ACC112 (cell line): ENCODE data around the gene FGD4.

Experiments
- H2AFZ ChIP-seq: fragments of 200-600 bp; sonication (generic); one replicate; pipeline ENCODE4 v1.6.0; 2017; ENCODE audit warnings: antibody characterized with exemption, low read length; ENCODE audit not compliant: unreplicated experiment
- H3K27ac ChIP-seq: fragments of 200-600 bp; sonication (generic); 2 replicates; pipeline ENCODE4 v1.5.1; 2014; ENCODE audit warnings: low read depth, mild to moderate bottlenecking, antibody characterized with exemption, low read length, moderate library complexity
- H3K27me3 ChIP-seq: fragments of 200-600 bp; sonication (generic); 2 replicates; pipeline ENCODE4 v1.6.1; 2014; ENCODE audit warnings: mild to moderate bottlenecking, antibody characterized with exemption, low read length, moderate library complexity, mixed read lengths; ENCODE audit not compliant: insufficient read depth
- H3K36me3 ChIP-seq: fragments of 200-600 bp; sonication (generic); 2 replicates; pipeline ENCODE4 v1.6.1; 2016; ENCODE audit warnings: mild to moderate bottlenecking, antibody characterized with exemption, low read length, moderate library complexity, mixed read lengths; ENCODE audit not compliant: insufficient read depth
- H3K4me1 ChIP-seq: fragments of 200-600 bp; sonication (generic); one replicate; pipeline ENCODE4 v1.6.1; 2016; ENCODE audit warnings: low read length, mixed read lengths; ENCODE audit not compliant: insufficient read depth, unreplicated experiment, control insufficient read depth
- H3K4me3 ChIP-seq: fragments of 200-600 bp; sonication (generic); 2 replicates; pipeline ENCODE4 v1.5.1; 2014; ENCODE audit warnings: mild to moderate bottlenecking, low read depth, low read length
- H3K79me2 ChIP-seq: fragments of 200-600 bp; sonication (generic); one replicate; pipeline ENCODE4 v1.6.0; 2016; ENCODE audit warnings: low read length; ENCODE audit not compliant: control insufficient read depth, unreplicated experiment, insufficient read depth

FGD4 gene

DNA sequence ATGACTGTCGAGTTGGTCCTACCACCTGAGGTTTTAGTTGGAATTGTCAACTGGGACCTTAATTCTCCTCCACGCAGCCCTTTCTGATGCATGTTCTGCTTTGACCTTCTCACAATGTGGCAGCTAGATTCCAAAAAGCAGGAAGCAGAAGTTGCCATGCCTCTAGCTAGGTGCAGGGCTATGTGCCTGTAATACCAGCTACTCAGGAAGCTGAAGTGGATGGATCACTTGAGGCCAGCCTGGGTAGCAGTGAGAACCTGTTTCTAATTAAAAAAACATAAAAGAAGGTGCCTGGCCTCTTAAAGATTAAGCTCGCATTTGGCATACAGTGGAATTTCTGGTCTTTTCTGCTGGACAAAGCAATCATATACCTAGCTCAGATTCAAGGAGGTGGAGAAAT, 77.1 kb downstream of the FGD4 start:
- H3K4me1 ChIP-seq = no peaks in the 10 kb centered on the region
- H3K27ac ChIP-seq = no peak overlapping the region
- H3K4me3 ChIP-seq = no peak overlapping the region
- no peaks in the 10 kb centered on the region for H3K36me3 ChIP-seq
- H2AFZ ChIP-seq = no peak overlapping the region
- H3K27me3 ChIP-seq = no peaks in the 10 kb centered on the region
- H3K79me2 ChIP-seq = no peaks in the 10 kb centered on the region

DNA sequence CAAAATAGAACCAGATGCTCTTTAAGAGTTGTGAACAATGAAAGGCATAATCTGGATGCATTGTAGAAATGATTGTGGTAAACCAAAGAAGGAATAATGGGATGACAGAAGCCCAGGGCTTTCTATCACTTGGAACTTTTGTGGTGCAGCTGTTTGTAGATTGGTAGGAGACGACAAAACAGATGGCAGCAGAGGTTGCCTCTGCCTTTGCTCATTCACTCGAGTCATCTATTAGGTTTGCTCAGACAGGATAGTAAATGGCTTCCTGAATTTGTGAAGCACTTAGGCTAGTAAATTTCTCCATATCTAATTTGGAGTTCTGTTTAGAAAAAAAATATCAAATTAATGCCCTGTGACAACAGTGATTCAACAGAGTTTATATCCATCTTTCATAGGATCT, 78.4 kb downstream of the FGD4 start:
- Histone ChIP-seq H3K36me3 (no peaks in the 10 kb centered on the region), H3K79me2 (no peaks in the 10 kb centered on the region), H2AFZ (no peak overlapping the region), H3K27ac (no peak overlapping the region), H3K27me3 (no peaks in the 10 kb centered on the region), H3K4me3 (no peak overlapping the region), H3K4me1 (no peaks in the 10 kb centered on the region)

DNA sequence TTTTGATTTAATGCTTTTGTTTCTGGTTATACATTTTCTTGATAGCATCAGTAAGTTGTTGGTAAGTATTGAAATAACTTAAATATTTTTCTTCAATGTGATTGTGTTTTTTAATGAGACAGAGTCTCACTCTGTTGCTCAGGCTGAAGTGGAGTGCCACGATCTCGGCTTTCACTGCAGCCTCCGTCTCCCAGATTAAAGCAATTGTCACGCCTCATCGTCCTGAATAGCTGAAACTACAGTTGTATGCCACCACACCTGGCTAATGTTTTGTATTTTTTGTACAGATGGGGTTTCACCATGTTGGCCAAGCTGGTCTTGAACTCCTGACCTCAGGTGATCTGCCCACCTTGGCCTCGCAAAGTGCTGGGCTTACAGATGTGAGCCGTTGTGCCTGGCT, 78.8 kb downstream of the FGD4 start:
- Histone ChIP-seq H3K4me1 (no peaks in the 10 kb centered on the region), H3K79me2 (no peaks in the 10 kb centered on the region), H2AFZ (no peak overlapping the region), H3K36me3 (no peaks in the 10 kb centered on the region), H3K27ac (no peak overlapping the region), H3K4me3 (no peak overlapping the region), H3K27me3 (no peaks in the 10 kb centered on the region)

DNA sequence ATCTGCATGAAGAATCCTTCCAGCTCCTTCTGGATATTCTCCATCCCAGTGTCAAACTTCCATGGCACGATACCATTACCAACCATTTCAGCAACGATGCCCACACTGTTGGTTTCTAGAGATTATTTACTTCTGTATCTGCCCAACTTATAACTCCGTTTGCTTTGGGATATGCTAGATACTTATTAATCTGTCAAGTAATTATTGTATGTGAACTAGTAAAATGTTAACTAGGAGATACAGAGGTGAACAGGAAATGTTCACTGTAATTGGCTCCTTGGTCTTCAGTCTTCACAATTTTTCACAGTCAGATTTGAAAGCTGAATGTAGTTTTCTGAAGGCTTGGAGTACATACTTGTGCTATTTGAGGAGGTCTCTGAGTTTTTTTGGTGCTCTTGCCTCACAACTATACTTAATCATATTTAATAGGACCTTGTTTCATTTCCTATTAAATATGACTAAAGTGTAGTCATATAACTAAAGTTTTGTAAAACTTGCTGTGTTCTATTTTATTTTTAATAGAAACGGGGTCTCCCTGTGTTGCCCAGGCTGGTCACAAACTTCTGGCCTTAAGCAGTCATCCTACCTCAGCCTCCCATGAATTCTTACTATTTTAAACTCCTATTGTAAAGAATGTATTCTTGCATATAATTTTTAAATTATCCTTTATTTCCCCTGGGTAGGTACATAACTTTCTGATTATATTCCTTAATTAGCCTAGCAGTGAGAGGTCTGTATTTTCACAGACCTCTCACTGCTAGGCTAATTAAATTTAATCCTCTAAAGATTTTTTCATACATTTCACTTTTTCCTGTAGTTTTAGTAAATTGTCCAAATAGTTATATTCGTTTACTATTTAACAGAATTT, 79.7 kb downstream of the FGD4 start:
- no peaks in the 10 kb centered on the region for H3K36me3 ChIP-seq
- no peak overlapping the region for H3K4me3 ChIP-seq
- no peaks in the 10 kb centered on the region for H3K79me2 ChIP-seq
- H3K4me1 ChIP-seq = peaks cover 4% of the 10 kb centered on the region
- no peak overlapping the region for H2AFZ ChIP-seq
- H3K27me3 ChIP-seq = no peaks in the 10 kb centered on the region
- no peak overlapping the region for H3K27ac ChIP-seq

DNA sequence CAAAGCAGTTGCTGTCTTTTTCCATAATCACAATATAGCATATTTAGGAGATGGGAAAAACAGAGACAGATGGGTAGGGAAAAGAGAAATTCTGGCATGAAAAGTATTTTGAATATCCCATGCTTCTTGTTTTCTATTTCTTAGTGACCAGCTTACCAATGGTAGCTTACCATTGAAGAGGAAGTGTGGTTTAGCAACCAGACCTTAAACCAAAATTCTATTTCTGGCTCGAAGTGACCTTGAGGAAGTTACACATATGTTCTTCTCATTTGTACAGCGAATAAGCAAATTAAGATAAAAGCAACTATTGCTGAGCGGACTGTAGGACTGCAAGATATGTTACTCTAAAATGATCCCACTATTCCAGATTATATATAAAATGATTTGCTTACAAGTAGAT, 82.9 kb downstream of the FGD4 start:
- no peaks in the 10 kb centered on the region for H3K36me3 ChIP-seq
- H3K79me2 ChIP-seq = no peaks in the 10 kb centered on the region
- H3K27ac ChIP-seq = no peak overlapping the region
- no peak overlapping the region for H3K4me3 ChIP-seq
- no peak overlapping the region for H2AFZ ChIP-seq
- peaks cover 17% of the 10 kb centered on the region for H3K4me1 ChIP-seq
- no peaks in the 10 kb centered on the region for H3K27me3 ChIP-seq

DNA sequence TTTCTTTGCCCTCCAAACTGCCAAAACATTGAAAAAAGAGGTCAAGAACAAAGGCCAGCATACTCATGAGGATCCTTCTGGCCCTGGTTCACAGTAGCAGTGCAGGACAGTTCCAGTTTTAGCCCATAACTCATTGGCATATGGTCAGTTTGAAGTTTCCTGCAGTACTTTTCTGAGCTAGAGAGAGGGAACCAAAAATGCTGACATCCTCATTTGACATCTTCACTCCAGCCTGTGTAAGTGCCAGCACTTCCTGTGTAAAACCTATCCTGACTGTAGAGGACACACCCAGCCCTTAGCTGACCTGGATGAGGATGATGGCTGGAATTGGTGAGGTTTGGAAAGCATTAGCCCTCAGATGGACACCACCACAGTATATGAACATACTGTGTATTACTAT, 84.1 kb downstream of the FGD4 start:
- Histone ChIP-seq H3K27ac (no peak overlapping the region), H2AFZ (no peak overlapping the region)

DNA sequence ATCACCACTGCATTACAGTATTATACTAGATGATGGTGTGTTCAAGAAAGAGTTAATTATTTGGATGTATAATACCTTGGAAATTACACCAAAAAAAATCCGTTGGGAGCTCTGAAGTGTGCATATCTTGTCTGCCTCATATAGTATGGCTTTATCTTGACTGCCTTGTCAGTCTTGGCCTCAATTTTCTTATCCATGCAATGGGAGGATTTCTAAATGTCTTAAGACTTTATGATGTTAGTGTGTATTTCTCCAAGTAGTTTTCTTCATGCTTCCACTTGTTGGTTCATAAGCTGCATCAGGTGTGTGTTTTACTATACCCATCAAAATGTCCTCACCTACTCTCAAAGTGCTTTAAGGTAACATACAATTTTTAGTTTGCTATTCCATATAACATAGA, 84.6 kb downstream of the FGD4 start:
- no peak overlapping the region for H2AFZ ChIP-seq
- H3K27me3 ChIP-seq = no peaks in the 10 kb centered on the region
- no peaks in the 10 kb centered on the region for H3K36me3 ChIP-seq
- no peak overlapping the region for H3K4me3 ChIP-seq
- peaks cover 17% of the 10 kb centered on the region for H3K4me1 ChIP-seq
- no peak overlapping the region for H3K27ac ChIP-seq
- no peaks in the 10 kb centered on the region for H3K79me2 ChIP-seq

More for the DNA sequence above, 84.1 kb downstream of the FGD4 start:
- Histone ChIP-seq H3K4me1 (peaks cover 17% of the 10 kb centered on the region), H3K4me3 (no peak overlapping the region), H3K36me3 (no peaks in the 10 kb centered on the region), H3K27me3 (no peaks in the 10 kb centered on the region), H3K79me2 (no peaks in the 10 kb centered on the region)

DNA sequence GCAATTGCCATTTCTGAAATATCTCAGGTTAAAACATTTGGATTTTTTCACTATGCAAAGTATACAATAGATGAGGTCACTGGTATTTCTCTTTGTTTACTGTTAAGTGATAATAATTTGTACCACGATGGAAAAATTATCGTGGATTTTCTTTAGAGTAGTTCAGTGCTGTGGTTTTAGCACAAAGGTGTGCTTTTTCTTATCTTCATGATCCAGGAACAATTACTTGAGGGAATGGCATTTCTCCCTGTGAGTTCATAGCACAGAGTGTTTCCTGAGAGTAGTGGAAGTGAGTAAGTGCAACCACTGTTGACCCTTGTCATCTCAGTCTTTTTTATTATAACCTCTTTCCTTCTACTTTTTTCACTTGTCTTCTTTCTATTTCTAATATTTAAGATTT, 86.8 kb downstream of the FGD4 start:
- H3K27ac ChIP-seq = no peak overlapping the region
- H3K4me3 ChIP-seq = no peak overlapping the region
- H3K27me3 ChIP-seq = no peaks in the 10 kb centered on the region
- H3K79me2 ChIP-seq = no peaks in the 10 kb centered on the region
- H3K4me1 ChIP-seq = peaks cover 17% of the 10 kb centered on the region
- H2AFZ ChIP-seq = no peak overlapping the region
- H3K36me3 ChIP-seq = no peaks in the 10 kb centered on the region

DNA sequence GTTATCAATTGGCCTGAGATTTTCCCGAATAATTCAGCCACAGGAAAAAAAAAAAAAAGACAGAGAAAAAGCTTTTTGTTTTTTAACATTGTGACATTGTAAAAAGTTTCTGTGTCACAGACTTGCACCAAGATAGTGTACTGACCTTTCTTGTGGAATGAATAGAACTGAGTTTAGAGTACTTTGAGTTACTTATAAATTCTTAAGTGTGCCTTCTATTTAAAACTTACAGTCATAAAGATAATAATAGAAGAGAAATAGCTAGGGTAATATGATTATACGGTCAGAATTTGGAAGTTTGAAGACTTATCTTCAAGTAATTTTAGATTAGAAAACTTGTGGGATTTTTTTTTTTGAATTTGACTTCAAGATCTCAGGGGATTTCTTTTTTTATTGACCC, 88.8 kb downstream of the FGD4 start:
- Histone ChIP-seq H3K4me1 (peaks cover 17% of the 10 kb centered on the region), H3K4me3 (no peak overlapping the region), H3K36me3 (no peaks in the 10 kb centered on the region), H3K79me2 (no peaks in the 10 kb centered on the region), H3K27me3 (no peaks in the 10 kb centered on the region), H3K27ac (no peak overlapping the region), H2AFZ (no peak overlapping the region)

DNA sequence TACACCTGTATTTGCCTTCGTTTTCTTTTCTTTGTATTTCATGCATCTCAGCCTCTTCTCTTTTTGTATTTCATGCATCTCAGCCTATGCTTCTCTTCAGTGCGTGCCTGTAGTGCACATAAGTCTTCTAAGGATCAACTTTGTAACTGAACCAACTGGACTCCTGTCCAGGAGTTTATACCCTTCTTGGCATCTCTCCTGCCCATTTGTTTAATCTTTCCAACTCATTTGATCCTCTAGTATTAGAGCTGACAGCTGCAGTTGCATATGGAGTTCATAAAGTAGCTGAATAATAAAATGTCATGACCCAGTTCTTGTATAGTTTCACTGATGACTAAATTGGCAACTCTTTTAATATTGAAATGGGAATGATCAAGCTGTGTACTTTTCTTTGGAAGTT, 89.7 kb downstream of the FGD4 start:
- H2AFZ ChIP-seq = no peak overlapping the region
- no peaks in the 10 kb centered on the region for H3K79me2 ChIP-seq

DNA sequence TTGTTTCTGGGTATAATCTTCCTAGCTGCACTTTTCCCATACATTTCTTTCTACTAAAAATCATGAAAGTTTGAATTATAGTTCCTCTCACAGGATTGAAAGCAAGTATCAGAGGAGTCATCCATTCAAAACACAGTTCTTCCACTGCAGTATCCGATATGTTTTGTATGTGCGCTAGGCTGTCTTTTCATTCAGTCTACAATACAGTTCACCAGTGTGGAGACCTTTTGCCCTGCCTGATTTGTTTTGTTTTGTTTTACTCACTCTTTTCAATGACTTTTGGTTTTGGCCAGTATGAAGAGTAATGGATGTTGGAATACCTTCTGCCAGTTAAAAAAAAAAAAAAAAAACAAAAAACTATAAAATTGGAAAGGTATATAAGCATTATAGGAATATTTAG, 91.4 kb downstream of the FGD4 start:
- Histone ChIP-seq H3K4me1 (peaks cover 14% of the 10 kb centered on the region), H3K4me3 (no peak overlapping the region), H3K79me2 (no peaks in the 10 kb centered on the region)

More for the DNA sequence above, 89.7 kb downstream of the FGD4 start:
- Histone ChIP-seq H3K4me3 (no peak overlapping the region), H3K27me3 (no peaks in the 10 kb centered on the region), H3K36me3 (no peaks in the 10 kb centered on the region), H3K4me1 (peaks cover 13% of the 10 kb centered on the region), H3K27ac (no peak overlapping the region)

More for the DNA sequence above, 91.4 kb downstream of the FGD4 start:
- H3K27ac ChIP-seq = no peak overlapping the region
- H3K27me3 ChIP-seq = no peaks in the 10 kb centered on the region
- H2AFZ ChIP-seq = no peak overlapping the region
- no peaks in the 10 kb centered on the region for H3K36me3 ChIP-seq
